Activated T-cell treated with anti-CD3 and anti-CD28 coated beads for 4 hours (primary cell): ENCODE measurements around the gene HPSE2.
"Not testable (repeated sequence)": the region's sequence is repeated elsewhere in the genome, so short reads cannot be mapped to it uniquely, and the experiment has no call there.

Source experiments
- DNase-seq: peaks from one replicate; pipeline ENCODE4 v3.0.0-alpha.2; 2020

Gene HPSE2

GRCh38 chr10:99143651-99144050, 92.0 kb downstream of the HPSE2 start:
- DNase-seq: no peak

- DNase-seq: no peak
These were observed 92.6 kb downstream of the HPSE2 start for GRCh38 chr10:99143011-99143410.

GRCh38 chr10:99132897-99133296, 102.8 kb downstream of the HPSE2 start:
- not testable (repeated sequence) for DNase-seq

- no peak for DNase-seq
These were observed 109.8 kb downstream of the HPSE2 start for GRCh38 chr10:99125879-99126278.

GRCh38 chr10:99124376-99124775, 111.3 kb downstream of the HPSE2 start:
- no peak for DNase-seq

GRCh38 chr10:99123851-99124250, 111.8 kb downstream of the HPSE2 start:
- DNase-seq: no peak

- no peak for DNase-seq
These were observed 112.3 kb downstream of the HPSE2 start for GRCh38 chr10:99123336-99123735.

GRCh38 chr10:99119258-99119748, 116.3 kb downstream of the HPSE2 start:
- DNase-seq: no peak

- DNase-seq: no peak
These were observed 119.9 kb downstream of the HPSE2 start for GRCh38 chr10:99115703-99116102.

- DNase-seq: no peak
These were observed 150.3 kb downstream of the HPSE2 start for GRCh38 chr10:99085358-99085757.

- no peak for DNase-seq
These were observed 151.5 kb downstream of the HPSE2 start for GRCh38 chr10:99084161-99084560.

- no peak for DNase-seq
These were observed 155.2 kb downstream of the HPSE2 start for GRCh38 chr10:99080275-99080945.

- DNase-seq: no peak
These were observed 173.1 kb downstream of the HPSE2 start for GRCh38 chr10:99062591-99062990.

GRCh38 chr10:99058762-99059161, 176.9 kb downstream of the HPSE2 start:
- no peak for DNase-seq

- DNase-seq: no peak
These were observed 177.5 kb downstream of the HPSE2 start for GRCh38 chr10:99057936-99058690.

- no peak for DNase-seq
These were observed 190.0 kb downstream of the HPSE2 start for GRCh38 chr10:99045671-99046070.

- no peak for DNase-seq
These were observed 193.4 kb downstream of the HPSE2 start for GRCh38 chr10:99042051-99042771.

- no peak for DNase-seq
These were observed 194.2 kb downstream of the HPSE2 start for GRCh38 chr10:99041468-99041867.

- no peak for DNase-seq
These were observed 221.8 kb downstream of the HPSE2 start for GRCh38 chr10:99013885-99014284.

- no peak for DNase-seq
These were observed 225.4 kb downstream of the HPSE2 start for GRCh38 chr10:99010286-99010685.

GRCh38 chr10:99008054-99008453, 227.6 kb downstream of the HPSE2 start:
- no peak for DNase-seq

GRCh38 chr10:99007457-99007856, 228.2 kb downstream of the HPSE2 start:
- no peak for DNase-seq

GRCh38 chr10:99005254-99005653, 230.4 kb downstream of the HPSE2 start:
- DNase-seq: no peak

- DNase-seq: no peak
These were observed 230.9 kb downstream of the HPSE2 start for GRCh38 chr10:99004738-99005137.
